Activated CD8-positive, alpha-beta memory T cell treated with anti-CD3 and anti-CD28 coated beads, Interleukin-2, amount 50 U/mL, for 1 hour (primary cell): ENCODE results near the gene ZNF438.
"Not testable (repeated sequence)": the region's sequence is repeated elsewhere in the genome, so short reads cannot be mapped to it uniquely, and the experiment has no call there.

Experiments
- DNase-seq: peaks from one replicate; pipeline ENCODE4 v3.0.0-alpha.2; 2020; ENCODE audit errors: extremely low read depth

Gene ZNF438

GRCh38 chr10:31042670-31043069, 11.0 kb upstream of the ZNF438 start:
- DNase-seq, result no peak

GRCh38 chr10:31041011-31041410, 9.3 kb upstream of the ZNF438 start:
- DNase-seq, result no peak

- DNase-seq, result not testable (repeated sequence)
Measured at GRCh38 chr10:31039006-31039405, 7.3 kb upstream of the ZNF438 start.

GRCh38 chr10:31037749-31038148, 6.1 kb upstream of the ZNF438 start:
- DNase-seq, result no peak

- no peak for DNase-seq
Measured at GRCh38 chr10:31036209-31036608, 4.5 kb upstream of the ZNF438 start.

GRCh38 chr10:31035266-31035798, 3.7 kb upstream of the ZNF438 start:
- no peak for DNase-seq

GRCh38 chr10:31034098-31034909, 2.6 kb upstream of the ZNF438 start:
- no peak for DNase-seq

GRCh38 chr10:31033147-31033546, 1.5 kb upstream of the ZNF438 start:
- no peak for DNase-seq

- DNase-seq, result no peak
Measured at GRCh38 chr10:31032258-31033132, 830 bp upstream of the ZNF438 start.

GRCh38 chr10:31031205-31031557, 484 bp downstream of the ZNF438 start:
- DNase-seq, result no peak

GRCh38 chr10:31030800-31031199, 865 bp downstream of the ZNF438 start:
- no peak for DNase-seq

GRCh38 chr10:31030260-31030659, 1.4 kb downstream of the ZNF438 start:
- no peak for DNase-seq

- no peak for DNase-seq
Measured at GRCh38 chr10:31028081-31028480, 3.6 kb downstream of the ZNF438 start.

- not testable (repeated sequence) for DNase-seq
Measured at GRCh38 chr10:31026279-31026678, 5.4 kb downstream of the ZNF438 start.

GRCh38 chr10:31025142-31025541, 6.5 kb downstream of the ZNF438 start:
- no peak for DNase-seq

GRCh38 chr10:31023558-31023957, 8.1 kb downstream of the ZNF438 start:
- no peak for DNase-seq

GRCh38 chr10:31020209-31020608, 11.5 kb downstream of the ZNF438 start:
- DNase-seq, result no peak

GRCh38 chr10:31018962-31019361, 12.7 kb downstream of the ZNF438 start:
- no peak for DNase-seq

- no peak for DNase-seq
Measured at GRCh38 chr10:31018356-31018750, 13.3 kb downstream of the ZNF438 start.

GRCh38 chr10:31017534-31018355, 13.9 kb downstream of the ZNF438 start:
- no peak for DNase-seq

- DNase-seq, result no peak
Measured at GRCh38 chr10:31014161-31014875, 17.3 kb downstream of the ZNF438 start.
